DMS153 (cell line): ENCODE results near the gene MICAL1.
"Not testable (repeated sequence)": the region's sequence is repeated elsewhere in the genome, so short reads cannot be mapped to it uniquely, and the experiment has no call there.

Experiments
- DNase-seq: peaks from one replicate; lab custom pipeline; 2025; lab: John Stamatoyannopoulos, UW

Gene MICAL1

GRCh38 chr6:109477725-109478124 lies 22.2 kb upstream of the MICAL1 start:
- DNase-seq, result no peak

- DNase-seq, result no peak
These were observed 21.6 kb upstream of the MICAL1 start for GRCh38 chr6:109477184-109477583.

- DNase-seq, result no peak
These were observed 20.1 kb upstream of the MICAL1 start for GRCh38 chr6:109475625-109476024.

GRCh38 chr6:109474995-109475394 lies 19.4 kb upstream of the MICAL1 start:
- DNase-seq, result no peak

GRCh38 chr6:109473120-109473519 lies 17.5 kb upstream of the MICAL1 start:
- DNase-seq, result no peak

- no peak for DNase-seq
These were observed 16.8 kb upstream of the MICAL1 start for GRCh38 chr6:109472132-109472995.

GRCh38 chr6:109471105-109471810 lies 15.7 kb upstream of the MICAL1 start:
- no peak for DNase-seq

GRCh38 chr6:109469591-109470189 lies 14.1 kb upstream of the MICAL1 start:
- DNase-seq, result no peak

GRCh38 chr6:109467696-109468095 lies 12.1 kb upstream of the MICAL1 start:
- DNase-seq, result no peak

- DNase-seq, result no peak
These were observed 10.8 kb upstream of the MICAL1 start for GRCh38 chr6:109466212-109466923.

- DNase-seq, result peak; percentile 92
These were observed 10.2 kb upstream of the MICAL1 start for GRCh38 chr6:109465772-109466171.

- DNase-seq, result no peak
These were observed 6.4 kb upstream of the MICAL1 start for GRCh38 chr6:109461733-109462526.

- not testable (repeated sequence) for DNase-seq
These were observed 5.6 kb upstream of the MICAL1 start for GRCh38 chr6:109461205-109461604.

- no peak for DNase-seq
These were observed 4.7 kb upstream of the MICAL1 start for GRCh38 chr6:109460161-109460829.

GRCh38 chr6:109458774-109459531 lies 3.4 kb upstream of the MICAL1 start:
- DNase-seq, result no peak

- DNase-seq, result no peak
These were observed 2.0 kb upstream of the MICAL1 start for GRCh38 chr6:109457562-109457996.

- no peak for DNase-seq
These were observed 1.4 kb upstream of the MICAL1 start for GRCh38 chr6:109456710-109457561.

- no peak for DNase-seq
These were observed 575 bp upstream of the MICAL1 start for GRCh38 chr6:109456111-109456583.
